HG03432 (cell line): ENCODE measurements around the gene PCDHGA2.
"Not testable (repeated sequence)": the region's sequence is repeated elsewhere in the genome, so short reads cannot be mapped to it uniquely, and the experiment has no call there.

Source experiments
- ATAC-seq: cut with Tn5 transposase; IDR thresholded peaks from one replicate; pipeline ENCODE4 v1.9.1; 2021; ENCODE audit warnings: mild to moderate bottlenecking, moderate library complexity; ENCODE audit not compliant: unreplicated experiment

The PCDHGA2 gene

GRCh38 chr5:141375444-141376155 lies 37.0 kb downstream of the PCDHGA2 start:
- ATAC-seq, result not testable (repeated sequence)

- peak; percentile 64 for ATAC-seq
Measured at GRCh38 chr5:141382469-141383294, 44.1 kb downstream of the PCDHGA2 start, which contains the start of gene PCDHGA7. PCDHGA7 (plus strand) TSS chr5:141382742; CDS start chr5:141382900, 158 bp downstream.

DNA sequence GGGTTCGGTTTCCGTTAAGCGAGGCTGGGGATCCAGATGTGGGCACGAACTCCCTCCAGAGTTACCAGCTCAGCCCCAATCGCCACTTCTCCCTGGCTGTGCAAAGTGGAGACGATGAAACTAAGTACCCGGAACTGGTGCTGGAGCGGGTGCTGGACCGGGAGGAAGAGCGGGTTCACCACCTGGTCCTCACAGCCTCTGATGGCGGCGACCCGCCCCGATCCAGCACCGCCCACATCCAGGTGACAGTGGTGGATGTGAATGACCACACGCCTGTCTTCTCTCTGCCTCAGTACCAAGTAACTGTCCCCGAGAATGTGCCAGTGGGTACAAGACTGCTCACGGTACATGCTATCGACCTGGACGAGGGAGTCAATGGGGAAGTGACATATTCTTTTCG lies 44.8 kb downstream of the PCDHGA2 start:
- no peak for ATAC-seq

- ATAC-seq, result no peak
Measured at GRCh38 chr5:141384471-141385267, 46.1 kb downstream of the PCDHGA2 start.

- ATAC-seq, result peak; percentile 91
Measured at GRCh38 chr5:141387557-141388311, 49.2 kb downstream of the PCDHGA2 start, which contains the start of gene PCDHGB4. PCDHGB4 (plus strand) TSS chr5:141387698; CDS start chr5:141387885, 187 bp downstream.

- ATAC-seq, result no peak
Measured at GRCh38 chr5:141388661-141389060, 50.1 kb downstream of the PCDHGA2 start.

GRCh38 chr5:141389153-141390042 lies 50.8 kb downstream of the PCDHGA2 start:
- ATAC-seq, result no peak

DNA sequence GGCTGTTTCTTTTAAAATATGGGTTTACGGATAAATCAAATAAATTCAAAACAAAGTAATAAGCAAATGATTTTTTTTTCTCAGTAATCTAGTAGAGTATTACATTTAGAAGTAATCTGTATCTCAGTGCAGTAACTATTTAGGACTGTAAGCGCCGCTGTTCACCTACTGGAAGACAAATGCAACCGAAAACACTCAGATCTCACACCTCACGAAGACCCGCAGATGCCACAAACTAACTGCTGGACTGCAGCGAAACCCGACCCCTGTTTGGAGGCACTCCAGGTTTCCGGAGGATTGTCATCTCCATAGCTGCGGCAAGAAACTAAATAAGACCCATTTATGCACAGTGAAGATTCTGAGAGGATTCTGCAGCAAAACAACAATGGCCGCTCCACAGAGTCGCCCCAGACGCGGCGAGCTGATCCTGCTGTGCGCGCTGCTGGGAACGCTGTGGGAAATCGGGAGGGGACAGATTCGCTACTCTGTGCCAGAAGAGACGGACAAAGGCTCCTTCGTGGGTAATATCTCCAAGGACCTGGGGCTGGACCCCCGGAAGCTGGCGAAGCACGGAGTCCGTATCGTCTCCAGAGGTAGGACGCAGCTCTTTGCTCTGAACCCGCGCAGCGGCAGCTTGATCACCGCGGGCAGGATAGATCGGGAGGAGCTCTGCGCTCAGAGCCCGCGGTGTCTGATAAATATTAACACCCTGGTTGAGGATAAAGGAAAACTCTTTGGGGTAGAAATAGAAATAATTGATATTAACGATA lies 54.1 kb downstream of the PCDHGA2 start, which contains the start of gene PCDHGA8:
TSS of gene PCDHGA8 (plus strand) at position 205 of the 770 bp plus-strand sequence. CDS start at position 386, 181 bp downstream.
- ATAC-seq, result no peak
